VCaP (cell line): ENCODE results near the gene PGR.

Experiments used
- H3K27ac ChIP-seq: fragments of 450-650 bp; 2 replicates; pipeline ENCODE4 v1.5.1; 2017
- TF ChIP-seq, protein P1 (sequence below): fragments of 450-650 bp; conservative IDR thresholded peaks from 2 replicates; pipeline ENCODE4 v1.5.1; 2017; ENCODE audit warnings: mild to moderate bottlenecking, moderate library complexity

PGR gene

DNA sequence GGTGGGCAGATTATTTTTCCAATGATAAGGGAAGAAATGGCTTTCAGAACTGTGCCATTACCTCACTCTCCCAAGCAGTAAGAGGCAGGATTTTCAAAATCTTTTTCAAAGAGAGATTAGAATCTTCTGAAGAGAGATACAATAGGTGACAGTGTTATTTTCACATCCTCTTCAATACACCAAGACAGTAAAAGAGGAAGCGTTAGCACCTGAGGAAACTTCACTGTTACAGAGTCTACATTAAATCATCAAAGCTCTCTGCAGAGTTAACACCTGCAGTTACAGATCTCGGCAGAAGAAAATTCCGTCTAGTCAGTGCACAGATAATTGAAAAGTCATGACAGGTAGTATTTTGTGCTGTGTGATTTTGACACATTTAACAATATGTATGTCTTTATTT is 144.9 kb downstream of the PGR start:
- TF ChIP-seq, protein P1, sequence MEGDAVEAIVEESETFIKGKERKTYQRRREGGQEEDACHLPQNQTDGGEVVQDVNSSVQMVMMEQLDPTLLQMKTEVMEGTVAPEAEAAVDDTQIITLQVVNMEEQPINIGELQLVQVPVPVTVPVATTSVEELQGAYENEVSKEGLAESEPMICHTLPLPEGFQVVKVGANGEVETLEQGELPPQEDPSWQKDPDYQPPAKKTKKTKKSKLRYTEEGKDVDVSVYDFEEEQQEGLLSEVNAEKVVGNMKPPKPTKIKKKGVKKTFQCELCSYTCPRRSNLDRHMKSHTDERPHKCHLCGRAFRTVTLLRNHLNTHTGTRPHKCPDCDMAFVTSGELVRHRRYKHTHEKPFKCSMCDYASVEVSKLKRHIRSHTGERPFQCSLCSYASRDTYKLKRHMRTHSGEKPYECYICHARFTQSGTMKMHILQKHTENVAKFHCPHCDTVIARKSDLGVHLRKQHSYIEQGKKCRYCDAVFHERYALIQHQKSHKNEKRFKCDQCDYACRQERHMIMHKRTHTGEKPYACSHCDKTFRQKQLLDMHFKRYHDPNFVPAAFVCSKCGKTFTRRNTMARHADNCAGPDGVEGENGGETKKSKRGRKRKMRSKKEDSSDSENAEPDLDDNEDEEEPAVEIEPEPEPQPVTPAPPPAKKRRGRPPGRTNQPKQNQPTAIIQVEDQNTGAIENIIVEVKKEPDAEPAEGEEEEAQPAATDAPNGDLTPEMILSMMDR = no peak

DNA sequence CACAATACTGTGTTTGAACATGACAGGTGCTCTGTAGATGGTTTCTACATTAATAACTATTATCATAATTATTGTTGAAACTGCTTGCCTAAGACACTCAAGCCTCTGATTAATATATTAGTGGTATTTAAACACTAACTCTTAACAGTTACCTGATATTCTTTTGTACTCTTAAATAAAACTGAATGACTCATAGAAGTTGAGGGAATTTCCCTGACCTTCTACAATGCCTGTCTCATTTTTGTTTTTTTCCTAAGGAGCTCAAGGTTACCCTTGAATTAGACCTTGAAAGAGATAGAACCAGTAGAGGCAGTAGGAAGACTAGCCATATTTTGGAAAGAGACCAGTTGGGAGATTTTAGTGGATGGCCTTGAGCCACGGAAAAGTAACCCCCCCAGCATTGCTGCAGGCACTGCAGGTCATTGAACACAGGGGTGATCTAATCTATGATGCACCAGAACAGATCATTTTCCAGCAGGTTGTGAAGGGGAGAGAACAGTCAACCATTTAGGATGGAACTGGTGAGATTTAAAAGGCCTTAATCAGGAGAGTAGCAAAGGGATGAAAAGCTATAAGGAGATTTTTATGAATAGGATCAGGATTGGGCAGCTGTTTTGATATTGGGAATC is 148.3 kb downstream of the PGR start:
- TF ChIP-seq, protein P1 = no peak
- no peak overlapping the region for H3K27ac ChIP-seq

More for the DNA sequence above, 144.9 kb downstream of the PGR start:
- no peak overlapping the region for H3K27ac ChIP-seq

GRCh38 chr11:100980156-100980555 is 149.5 kb downstream of the PGR start:
- no peak overlapping the region for H3K27ac ChIP-seq
- TF ChIP-seq, protein P1 = peak; percentile 84
